Hepatic stellate cell (primary cell): ENCODE results near the gene RNPEPL1.

Source experiments
- DNase-seq: peaks from one replicate; pipeline ENCODE4 v3.0.0; 2011; ENCODE audit warnings: low spot score

The RNPEPL1 gene

DNA sequence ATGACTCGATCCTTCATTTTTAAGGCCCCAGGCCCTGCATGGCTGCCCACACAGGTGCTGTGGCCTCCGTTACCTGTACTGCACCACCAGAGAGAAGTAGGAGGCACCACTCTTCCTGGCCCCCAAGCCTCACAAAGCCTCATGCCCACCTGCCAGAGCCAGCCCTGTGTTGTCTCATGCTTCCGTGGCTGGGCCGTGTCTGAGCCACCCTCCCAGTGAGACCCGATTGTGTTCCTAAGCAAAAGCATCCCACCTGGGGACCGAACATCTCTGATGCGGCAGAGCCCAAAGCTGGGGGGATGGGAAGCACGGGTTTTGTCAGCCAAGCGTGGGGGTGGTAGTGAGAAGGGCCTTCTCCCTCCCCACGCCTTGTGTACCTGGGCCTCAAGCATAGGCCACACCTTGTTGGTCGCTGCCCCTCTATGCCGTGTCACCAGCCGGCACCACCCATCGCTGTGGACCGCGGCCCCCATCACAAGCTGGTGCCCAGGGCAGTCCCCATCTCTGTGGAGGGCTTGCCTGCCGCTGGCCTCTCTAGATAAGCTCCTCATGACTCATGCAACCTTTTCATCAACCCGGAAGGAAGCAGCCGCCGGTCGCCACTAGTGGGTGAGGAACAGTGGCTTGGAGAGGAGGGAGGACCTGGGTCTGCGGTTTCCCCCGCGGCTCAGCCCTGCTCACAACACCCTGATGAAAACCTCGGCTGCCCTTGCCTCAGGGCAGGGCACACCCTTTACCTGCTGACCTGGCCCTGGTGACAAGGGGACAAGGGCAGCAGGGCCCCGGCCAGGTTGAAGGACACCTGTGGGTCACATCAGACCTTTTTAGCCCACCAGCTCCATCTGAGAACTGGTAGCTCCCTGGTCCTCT lies 2.7 kb upstream of the RNPEPL1 start:
- peak; percentile 70 for DNase-seq

DNA sequence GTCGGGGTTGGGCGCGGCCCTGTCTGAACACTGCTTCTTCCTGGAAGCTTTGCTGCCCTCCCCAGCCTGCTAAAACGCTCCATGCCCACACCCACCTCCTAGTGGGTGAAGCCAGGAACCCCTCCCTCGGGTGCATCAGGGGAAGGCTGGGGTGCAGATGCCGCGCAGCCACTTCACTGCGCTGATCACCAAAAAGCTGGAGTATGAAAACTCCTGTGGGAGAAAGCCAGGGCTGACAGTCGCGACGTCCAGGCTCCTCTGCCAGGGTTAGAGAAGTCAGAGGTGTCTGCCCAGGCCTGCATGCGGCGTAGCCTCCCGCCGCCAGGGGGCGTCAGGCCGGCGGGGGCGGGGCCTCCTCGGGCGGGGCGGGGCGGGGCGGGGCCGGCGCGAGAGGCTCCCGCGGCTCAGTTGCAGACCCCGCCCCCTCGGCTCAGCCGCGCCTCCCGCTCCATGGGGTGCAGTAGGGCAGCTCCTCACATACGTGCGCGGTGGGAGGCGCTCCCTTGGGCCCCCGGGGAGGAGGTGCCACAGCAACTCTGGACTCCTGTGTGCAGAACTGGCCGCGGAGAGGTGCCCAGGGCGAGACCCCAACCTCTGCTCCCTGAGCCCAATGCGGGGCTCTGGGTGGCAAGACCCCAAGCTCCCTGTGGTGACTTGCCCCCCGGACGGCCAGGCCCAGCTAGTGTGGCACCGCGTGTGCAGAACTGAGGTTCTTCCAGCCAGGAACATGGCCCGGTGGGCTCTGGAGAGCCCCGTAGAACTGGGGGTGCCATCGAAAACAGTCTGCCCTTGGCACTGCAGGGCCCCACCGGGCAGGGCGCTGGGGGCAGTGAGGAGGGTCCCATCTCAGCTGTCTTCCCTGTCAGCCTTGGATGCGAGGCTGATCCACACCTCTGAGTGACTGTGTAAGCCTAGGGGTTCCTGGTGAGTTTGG lies 1.8 kb upstream of the RNPEPL1 start:
- peak; percentile 77 for DNase-seq

DNA sequence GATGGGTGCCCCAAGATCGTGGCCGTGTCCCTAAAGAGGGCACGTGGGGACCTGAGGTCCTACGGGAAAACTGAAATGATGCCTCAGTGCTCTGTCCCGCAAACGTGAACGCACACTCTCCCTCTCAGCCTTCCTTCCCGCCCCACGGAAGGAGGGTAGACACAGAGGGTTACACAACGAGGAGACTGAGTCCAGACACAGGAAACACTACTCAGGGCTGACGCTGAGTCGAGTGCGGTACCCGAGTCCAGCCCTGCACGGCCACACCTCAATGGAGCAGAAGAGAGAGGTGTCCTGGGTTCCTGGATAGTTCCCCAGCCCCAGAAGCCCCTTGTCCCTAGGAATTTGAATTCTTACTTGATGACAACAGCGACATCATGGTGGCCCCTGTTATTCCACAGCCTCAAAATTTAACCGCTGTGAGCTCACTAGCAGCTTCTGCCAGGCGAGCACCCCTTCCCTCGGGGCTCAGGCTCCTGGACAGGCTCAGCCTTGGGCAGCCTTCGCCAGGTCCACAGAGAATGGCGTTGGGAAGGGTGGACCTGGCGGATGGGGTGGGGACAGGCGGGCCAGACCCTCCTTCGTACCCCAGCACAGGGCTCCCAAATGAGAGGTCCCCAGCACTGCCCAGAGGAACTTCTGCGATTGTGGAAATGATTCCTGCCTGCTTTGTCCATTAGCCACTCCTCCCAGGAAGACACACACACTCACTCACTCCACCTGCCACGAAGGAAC lies 980 bp upstream of the RNPEPL1 start:
- no peak for DNase-seq

DNA sequence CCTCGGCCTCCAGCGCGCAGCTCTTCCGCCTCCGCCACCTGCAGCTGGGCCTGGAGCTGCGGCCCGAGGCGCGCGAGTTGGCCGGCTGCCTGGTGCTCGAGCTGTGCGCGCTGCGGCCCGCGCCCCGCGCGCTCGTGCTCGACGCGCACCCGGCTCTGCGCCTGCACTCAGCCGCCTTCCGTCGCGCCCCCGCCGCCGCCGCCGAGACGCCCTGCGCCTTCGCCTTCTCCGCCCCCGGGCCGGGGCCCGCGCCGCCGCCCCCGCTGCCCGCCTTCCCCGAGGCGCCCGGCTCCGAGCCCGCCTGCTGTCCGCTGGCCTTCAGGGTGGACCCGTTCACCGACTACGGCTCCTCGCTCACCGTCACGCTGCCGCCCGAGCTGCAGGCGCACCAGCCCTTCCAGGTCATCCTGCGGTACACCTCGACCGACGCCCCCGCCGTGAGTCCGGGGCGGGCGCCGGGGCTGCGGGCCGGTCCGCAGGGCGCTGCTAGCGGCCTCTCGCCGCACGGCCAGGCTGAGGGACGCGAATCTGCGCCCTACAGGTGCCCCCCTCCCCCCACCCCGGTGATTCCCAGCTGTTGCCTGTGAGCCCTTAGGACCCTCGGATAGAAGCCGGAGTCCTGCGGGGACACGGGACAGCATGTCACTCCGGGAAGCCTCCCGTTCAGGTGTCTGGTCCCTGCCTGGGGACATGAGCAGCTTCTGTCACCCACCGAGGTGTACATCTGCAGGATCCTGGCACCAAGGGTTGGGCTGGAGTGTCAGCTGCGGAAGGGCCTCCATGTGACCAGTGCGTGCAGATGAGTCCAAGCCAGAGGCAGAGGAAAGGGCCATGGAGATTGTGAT lies 616 bp downstream of the RNPEPL1 start:
- DNase-seq: peak; percentile 47

DNA sequence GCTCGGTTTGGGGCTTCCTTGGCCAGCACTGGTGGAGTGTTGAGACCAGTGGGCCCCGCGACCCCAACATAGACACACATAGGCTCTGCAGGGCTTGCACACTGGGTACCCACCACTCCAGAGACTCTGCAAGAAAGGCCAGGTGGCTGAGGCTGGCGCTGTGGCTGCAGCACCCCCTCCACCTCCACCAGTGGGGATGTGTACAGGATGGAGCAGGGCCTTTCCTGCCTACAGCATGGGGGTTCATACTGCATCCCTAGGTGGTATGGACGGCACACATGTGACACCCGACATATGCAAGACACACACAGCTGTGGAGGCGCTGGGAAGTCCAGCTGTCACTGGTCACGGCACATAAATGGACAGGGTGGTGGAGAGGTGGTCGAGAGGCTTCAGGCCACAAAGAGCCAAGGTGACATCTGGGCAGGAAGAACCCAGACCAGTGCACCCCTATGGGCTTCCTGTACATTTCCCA lies 1.3 kb downstream of the RNPEPL1 start:
- no peak for DNase-seq

DNA sequence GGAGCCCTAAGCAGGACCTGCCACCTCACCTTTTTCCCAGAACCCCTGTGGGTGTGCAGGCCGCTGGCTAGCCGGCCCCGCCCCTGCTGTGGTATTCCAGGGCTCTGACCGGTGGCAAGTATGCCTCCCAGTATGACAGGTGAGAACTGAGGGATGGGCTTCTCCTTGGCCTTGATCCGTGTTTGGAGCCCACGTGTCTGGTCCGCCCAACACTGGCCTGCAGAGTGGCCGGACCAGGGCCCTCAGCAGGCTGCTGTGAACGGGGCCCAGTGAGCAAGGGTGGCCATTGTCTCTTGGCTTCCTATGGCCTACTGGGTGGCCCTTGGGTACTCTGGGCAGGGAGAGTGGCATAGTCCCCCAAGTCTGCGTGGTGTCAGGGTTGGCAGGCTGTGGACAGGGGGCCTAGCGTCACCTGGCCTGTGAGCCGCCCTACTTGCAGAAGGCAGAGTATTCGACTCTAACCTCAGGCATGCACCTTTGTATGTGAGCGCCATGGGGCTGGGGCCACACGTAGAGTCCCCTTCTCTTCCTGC lies 1.8 kb downstream of the RNPEPL1 start:
- DNase-seq: no peak

DNA sequence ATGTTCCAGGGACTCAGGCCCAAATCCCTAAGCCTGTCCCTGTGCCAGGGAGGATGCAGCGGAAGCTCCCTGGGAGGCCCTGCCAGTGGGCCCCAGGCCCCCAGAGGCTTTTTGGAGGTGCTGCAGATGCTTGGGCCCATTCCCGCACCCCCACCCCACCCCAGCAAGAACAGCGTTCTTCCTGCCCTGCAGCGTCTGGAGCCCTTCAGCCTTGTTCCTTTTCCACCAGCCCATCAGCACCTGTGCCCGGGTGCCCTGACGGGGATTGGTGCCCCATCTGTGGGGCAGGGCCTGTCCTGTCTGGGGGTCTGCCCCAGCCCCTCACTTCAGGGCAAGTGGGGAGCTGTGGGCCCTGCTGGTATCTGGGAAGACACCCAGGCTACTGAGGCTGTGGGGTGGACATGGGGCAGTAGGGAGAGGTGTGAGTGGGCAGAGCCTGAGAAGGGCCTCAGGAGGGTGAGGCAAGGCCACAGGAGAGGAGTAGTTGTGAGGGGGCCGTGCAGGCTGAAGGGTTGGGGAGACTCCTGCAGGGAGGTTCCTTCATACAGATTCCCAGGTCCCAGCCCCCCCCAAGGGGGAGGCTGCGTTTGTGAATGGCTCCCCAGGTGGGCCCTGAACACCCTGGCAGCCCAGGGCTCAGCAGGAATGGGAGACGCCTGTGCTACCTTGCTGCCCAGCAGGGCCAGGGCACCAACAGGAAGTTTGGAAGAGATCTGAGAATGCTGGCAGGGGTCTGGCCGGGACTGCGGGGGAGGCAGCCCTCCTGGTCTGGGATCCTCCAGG lies 2.4 kb downstream of the RNPEPL1 start:
- no peak for DNase-seq

DNA sequence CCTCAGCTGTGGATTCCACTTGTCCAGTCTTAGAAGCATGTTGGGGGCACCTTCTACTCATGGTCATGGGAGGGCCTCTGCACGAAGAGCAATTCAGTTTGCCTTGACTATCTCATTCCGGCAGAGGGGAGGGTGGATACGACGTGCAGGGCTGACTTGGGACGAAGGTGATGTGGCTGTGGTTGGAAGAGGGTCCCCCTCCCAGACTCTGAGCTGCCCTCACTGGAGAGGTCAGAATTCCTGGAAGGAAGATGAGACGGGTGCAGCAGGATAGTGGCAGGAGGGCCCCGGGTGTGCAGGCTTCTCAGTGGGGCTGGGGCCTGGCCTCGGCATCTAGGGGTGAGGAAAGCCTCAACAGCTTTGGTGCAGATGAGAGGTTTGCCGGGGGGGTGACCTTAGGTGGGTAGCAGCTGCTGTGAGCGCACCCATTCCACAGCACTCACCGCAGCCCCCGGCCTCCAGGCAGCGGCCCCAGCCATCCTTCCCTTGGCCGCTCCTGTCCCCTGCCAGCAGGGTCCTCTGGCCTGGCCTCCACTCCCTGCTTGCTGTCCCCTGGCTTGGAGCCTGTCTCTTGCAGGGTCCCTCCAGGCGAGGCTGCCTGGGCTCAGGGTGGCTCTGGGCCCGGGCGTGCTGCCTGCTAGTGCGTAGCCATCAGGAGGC lies 3.2 kb downstream of the RNPEPL1 start:
- DNase-seq: no peak

DNA sequence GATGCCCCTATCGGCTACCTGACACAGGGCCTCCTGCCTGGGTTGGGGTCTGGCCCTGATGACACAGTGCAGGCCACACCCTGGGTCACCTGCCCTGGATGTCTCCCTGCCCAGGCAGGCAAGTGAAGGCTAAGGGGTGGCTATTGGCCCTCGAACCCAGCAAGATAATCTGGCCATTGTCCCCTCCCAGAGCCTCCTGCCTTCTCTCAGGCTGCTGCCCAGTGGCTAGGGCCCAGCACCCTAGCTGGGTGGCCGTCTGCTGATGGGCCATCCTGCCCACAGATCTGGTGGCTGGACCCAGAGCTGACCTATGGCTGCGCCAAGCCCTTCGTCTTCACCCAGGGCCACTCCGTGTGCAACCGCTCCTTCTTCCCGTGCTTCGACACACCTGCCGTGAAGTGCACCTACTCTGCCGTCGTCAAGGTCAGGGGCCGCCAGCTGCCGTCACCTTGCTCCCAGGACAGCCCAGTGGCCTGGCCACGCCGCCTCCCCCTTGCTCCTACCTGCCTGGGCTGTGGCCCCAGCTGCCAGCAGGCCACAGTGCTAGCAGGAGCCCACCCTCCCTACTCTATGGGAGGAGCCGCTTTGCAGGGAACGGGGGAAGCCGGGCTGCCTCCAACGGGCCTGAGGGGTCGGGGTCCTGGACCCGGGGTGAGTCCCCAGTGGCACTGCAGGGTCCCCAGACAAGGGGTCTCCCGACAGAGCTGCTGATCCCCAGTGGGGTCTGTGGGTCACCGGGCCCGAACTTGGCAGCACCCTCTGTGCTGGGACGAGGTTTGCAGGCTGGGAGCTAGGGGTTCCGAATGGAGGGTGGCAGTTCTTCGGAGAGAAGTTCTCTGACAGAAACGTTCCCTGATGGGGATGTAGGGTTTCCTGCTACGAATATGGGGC lies 4.1 kb downstream of the RNPEPL1 start:
- DNase-seq: no peak

DNA sequence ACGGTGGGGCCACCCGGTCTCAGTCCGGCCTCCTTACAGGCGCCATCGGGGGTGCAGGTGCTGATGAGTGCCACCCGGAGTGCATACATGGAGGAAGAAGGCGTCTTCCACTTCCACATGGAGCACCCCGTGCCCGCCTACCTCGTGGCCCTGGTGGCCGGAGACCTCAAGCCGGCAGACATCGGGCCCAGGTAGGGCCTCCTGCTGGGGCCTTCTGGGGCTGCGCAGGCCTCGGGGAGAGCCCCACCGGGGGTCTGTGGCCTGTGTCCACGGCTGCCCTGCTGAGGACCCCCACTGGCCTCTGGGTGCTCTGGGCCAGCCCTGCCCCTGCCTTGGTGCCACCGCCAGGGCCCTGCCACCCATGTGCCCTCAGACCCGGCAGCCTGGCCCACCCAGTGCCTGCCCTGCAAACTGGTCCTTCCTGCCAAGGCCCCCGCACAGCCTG lies 4.8 kb downstream of the RNPEPL1 start:
- DNase-seq: no peak

DNA sequence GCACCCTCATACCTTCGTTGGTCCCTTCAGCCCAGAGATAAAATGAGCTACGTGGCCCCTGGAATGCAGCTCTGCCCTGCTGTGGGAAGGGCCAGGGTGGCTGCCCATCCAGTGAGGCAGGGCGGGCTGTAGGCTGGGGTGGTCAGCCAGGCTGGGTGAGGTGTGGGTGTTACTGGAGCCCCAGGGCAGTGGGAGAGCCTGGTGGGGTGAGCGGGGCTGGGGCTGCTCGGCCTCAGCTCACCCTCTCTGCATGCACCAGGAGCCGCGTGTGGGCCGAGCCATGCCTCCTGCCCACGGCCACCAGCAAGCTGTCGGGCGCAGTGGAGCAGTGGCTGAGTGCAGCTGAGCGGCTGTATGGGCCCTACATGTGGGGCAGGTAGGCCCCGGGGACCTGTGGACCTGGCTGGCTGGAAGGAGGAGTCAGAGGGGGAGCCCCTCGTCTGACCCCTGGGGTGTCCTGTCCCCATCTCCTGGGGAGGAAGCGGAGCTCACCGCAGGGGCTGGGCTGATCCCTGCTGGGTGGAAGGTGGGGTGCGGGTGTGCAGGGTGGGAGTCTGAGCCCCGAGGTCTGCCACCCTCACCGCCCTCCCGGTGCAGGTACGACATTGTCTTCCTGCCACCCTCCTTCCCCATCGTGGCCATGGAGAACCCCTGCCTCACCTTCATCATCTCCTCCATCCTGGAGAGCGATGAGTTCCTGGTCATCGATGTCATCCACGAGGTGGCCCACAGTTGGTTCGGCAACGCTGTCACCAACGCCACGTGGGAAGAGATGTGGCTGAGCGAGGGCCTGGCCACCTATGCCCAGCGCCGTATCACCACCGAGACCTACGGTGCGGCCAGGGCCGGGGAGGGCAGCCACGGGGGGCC lies 5.5 kb downstream of the RNPEPL1 start:
- no peak for DNase-seq

DNA sequence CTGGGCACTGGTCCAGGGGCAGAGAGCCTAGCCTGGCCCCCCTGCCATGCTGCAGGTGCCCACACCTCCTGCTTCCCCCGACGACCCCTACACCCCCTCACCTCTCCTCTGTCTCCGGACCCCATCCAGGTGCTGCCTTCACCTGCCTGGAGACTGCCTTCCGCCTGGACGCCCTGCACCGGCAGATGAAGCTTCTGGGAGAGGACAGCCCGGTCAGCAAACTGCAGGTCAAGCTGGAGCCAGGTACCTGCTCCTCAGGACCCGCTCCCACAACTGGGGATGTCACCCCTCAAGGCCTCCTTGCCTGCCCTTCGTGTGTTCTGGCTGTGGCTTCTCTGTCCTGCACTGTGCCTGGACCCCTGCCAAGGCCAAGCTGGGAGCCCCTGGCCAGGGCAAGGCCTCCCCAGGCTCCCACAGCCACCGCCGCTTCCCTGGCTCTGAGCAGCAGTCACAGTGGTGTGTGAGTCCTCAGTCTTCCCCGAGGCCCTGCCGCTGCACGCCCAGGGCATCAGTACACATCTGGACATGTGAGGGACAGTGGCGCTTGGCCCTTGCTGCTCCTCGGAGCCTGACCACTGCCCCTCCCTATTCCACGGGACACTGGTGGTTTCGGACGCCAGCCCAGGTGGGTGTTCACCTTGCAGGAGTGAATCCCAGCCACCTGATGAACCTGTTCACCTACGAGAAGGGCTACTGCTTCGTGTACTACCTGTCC lies 6.3 kb downstream of the RNPEPL1 start:
- DNase-seq: no peak

DNA sequence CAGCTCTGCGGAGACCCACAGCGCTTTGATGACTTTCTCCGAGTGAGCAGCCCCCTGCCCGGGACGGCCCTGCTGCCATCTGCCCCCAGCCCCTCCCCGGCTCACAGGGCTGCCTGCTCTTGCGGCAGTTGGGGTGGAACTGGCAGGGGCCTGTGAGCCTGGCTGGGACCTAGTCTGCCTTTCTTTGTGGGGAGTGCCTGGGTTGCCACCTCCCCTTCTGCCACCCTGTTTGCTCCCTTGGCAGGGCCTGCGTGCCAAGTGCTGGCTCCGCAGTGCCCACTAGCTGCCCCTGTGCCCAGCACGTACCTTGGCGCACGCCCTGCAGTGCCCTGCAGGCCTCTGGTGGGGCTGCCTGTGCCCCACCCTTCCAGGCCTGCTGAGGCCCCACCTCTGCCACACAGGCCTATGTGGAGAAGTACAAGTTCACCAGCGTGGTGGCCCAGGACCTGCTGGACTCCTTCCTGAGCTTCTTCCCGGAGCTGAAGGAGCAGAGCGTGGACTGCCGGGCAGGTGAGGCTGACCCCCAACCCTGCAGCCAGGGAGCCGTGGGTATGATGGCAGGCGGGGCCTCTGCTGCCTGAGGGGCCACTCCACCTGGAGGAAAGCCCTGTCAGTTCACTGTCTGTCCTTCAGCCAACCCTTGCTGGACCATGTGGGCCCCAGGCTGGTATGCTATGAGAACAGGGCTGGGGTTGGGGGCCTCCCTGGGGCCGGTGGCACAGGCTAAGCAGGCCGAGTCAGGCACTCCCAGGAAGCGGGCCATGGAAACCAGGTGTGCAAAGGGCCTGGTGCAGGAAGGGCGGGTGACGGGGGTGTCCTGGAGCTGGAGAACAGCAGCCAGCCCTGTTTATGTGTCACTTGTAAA lies 7.0 kb downstream of the RNPEPL1 start:
- DNase-seq: no peak

DNA sequence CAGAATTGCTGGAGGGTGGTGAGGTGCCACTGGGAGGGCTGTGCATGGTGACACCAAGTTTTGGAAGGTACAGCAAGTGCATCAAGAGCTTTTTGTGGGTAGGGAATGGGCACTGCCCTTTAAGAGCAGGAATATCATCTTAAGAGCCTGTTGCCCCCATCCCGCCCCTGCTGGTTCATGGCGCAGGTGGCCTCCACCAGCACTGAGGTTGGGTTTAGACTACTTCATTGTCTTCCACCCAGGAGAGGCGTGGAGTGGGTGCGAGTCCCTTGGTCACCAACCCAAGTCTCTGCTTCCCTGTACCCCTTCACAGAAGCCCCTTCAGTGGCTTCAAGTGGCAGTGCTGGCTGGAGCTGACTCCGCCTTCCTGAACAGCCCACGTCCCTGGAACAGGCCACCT lies 7.8 kb downstream of the RNPEPL1 start:
- DNase-seq: no peak

DNA sequence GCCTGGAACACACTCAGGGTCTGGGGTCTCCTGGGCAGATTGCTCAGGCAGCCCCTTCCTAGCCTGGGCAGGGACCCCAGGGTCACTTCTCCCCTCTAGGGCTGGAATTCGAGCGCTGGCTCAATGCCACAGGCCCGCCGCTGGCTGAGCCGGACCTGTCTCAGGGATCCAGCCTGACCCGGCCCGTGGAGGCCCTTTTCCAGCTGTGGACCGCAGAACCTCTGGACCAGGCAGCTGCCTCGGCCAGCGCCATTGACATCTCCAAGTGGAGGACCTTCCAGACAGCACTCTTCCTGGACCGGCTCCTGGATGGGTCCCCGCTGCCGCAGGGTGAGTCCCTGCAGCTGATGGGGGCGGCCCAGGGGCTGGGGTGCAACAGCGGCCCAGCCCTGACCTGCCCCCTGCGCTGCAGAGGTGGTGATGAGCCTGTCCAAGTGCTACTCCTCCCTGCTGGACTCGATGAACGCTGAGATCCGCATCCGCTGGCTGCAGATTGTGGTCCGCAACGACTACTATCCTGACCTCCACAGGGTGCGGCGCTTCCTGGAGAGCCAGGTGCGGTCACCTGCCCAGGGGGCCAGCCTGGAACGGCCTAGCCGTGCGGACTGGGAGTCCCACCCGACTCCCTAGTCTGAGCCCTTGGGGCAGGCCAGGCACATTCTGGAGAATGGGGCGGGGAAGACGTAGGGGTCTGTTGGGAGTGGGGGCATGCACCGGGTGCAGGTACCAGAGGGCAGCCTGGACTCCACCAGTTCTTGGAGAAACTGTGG lies 8.3 kb downstream of the RNPEPL1 start:
- DNase-seq: no peak
